Heart right ventricle (tissue), 16 donors: Measurements from ENCODE around the gene ABHD6. TPM values are rescaled to one million over a fixed set of nuclear protein-coding genes. Genes with fewer than 3 reads are reported as not detected.

Source experiments
- ATAC-seq, 8 donors: fragments of 200-7000 bp; cut with Tn5 transposase; one replicate each; pipeline ENCODE4 v1.9.1; 2020; ENCODE audit warnings: mild to moderate bottlenecking in 8 of 8, moderate library complexity in 8 of 8, moderate number of reproducible peaks in 1 of 8
- DNase-seq, 2 donors: peaks; one replicate each; pipeline ENCODE4 v3.0.0-alpha.2; 2020
- H3K27ac ChIP-seq, 10 donors: fragments of 200-600 bp; sonication (generic) in 2 of 10; one replicate each; pipeline versions ENCODE4 v1.5.0 to v1.8.0; 2020 to 2022; ENCODE audit warnings: mild to moderate bottlenecking in 3 of 10
- H3K27me3 ChIP-seq, 7 donors: fragments of 200-600 bp; one replicate each; pipeline ENCODE4 v1.8.0; 2021 to 2022; ENCODE audit warnings: mild to moderate bottlenecking in 2 of 7
- H3K36me3 ChIP-seq, 9 donors: fragments of 200-600 bp; sonication (generic) in 1 of 9; one replicate each; pipeline versions ENCODE4 v1.5.0 to v1.8.0; 2020 to 2022; ENCODE audit warnings: mild to moderate bottlenecking in 2 of 9
- H3K4me1 ChIP-seq, 9 donors: fragments of 200-600 bp; sonication (generic) in 1 of 9; one replicate each; pipeline versions ENCODE4 v1.5.0 to v1.8.0; 2020 to 2022; ENCODE audit warnings: mild to moderate bottlenecking in 4 of 9
- H3K4me3 ChIP-seq, 10 donors: fragments of 200-600 bp; sonication (generic) in 2 of 10; one replicate each; pipeline versions ENCODE4 v1.5.0 to v1.8.0; 2020 to 2022; ENCODE audit warnings: mild to moderate bottlenecking in 7 of 10, moderate library complexity in 2 of 10
- H3K9me3 ChIP-seq, 11 donors: fragments of 200-600 bp in 10 of 11; sonication (generic) in 2 of 11; one replicate each; pipeline versions ENCODE4 v1.5.0 to v1.8.0; 2013 to 2022; ENCODE audit warnings: mild to moderate bottlenecking in 2 of 11, control low read depth in 1 of 11, moderate library complexity in 1 of 11
- CTCF ChIP-seq, 9 donors: fragments of 200-600 bp; sonication (generic) in 2 of 9; IDR thresholded peaks; one replicate each; pipeline versions ENCODE4 v1.5.0 to v1.8.0; 2021 to 2022; ENCODE audit warnings: antibody characterized with exemption in 9 of 9, mild to moderate bottlenecking in 5 of 9, moderate library complexity in 1 of 9
- WGBS, 2 donors: extraction: QIAGEN DNeasy Blood & Tissue Kit; methylation state at CpG; one replicate each; pipeline ENCODE4 v1.1.7; 2013; ENCODE audit warnings: inconsistent platforms in 1 of 2; 5-methylcytosine and 5-hydroxymethylcytosine counted together
- intact Hi-C, 10 donors: fragments of 100-400 bp; cut with DNase I; formaldehyde crosslinking; loops; one replicate each; pipeline versions ENCODE4 v1.11.1 to v1.14.2; 2022
- polyA plus RNA-seq, 2 donors: library from polyadenylated mRNA; stranded (reverse); fragments of 200-250 nt; gene quantifications; one replicate each; pipeline ENCODE4 v1.2.3, GENCODE V29; 2013
- total RNA-seq, 10 donors: library from RNA; stranded (reverse); fragmentation: NEBNext Ultra II Directional in 3 of 10; extraction: Animal tissue kit (Norgen Biotek cat#: 25700) in 3 of 10; gene quantifications; one replicate each; pipeline versions ENCODE4 v1.2.1 to v1.2.4, GENCODE V29; 2021 to 2023
- donor health status: Arrhythmogenic right ventricular cardiomyopathy.
- donor health status: ischemic (EF 13 %, LVEDD 7.1; RV severe dilation, severe dysfunction).
- donor health status: healthy with polysubstance abuse.
- donor health status: DM: no; HTN: yes; CAD: no.
- donor health status: DM: no; HTN: no; CAD: no.
- donor health status: ischemic (EF 25% LVEDD 6.9; RV normal size, moderate dysfunction).
- donor health status: ischemic (EF 25% LVEDD 5.7; RV mildly dilated, moderate dysfunction).
- donor health status: healthy.
- donor health status: DM: yes; HTN: yes; CAD: no.
- donor health status: Ischemic cardiomyopathy.
- donor health status: ischemic (EF 35%, LVEDD 5.7; RV mildly dilated, moderate dysfunction).
- donor health status: nonischemic (EF 11% LVEDD 7.7; RV severe dilation, severe dysfunction).
- donor health status: DM: yes; HTN: yes; CAD: no.
- donor health status: PGD.
- donor health status: ischemic (EF 29% LVEDD 5.4; RV normal size, mild dysfunction).
- donor health status: nonischemic (EF 23%, LVEDD 6.1; RV moderate dilation, normal function).

The ABHD6 gene
- total and polyA plus RNA-seq, 12 donors, result 3.1 to 11.6 (median 6.3) TPM

DNA sequence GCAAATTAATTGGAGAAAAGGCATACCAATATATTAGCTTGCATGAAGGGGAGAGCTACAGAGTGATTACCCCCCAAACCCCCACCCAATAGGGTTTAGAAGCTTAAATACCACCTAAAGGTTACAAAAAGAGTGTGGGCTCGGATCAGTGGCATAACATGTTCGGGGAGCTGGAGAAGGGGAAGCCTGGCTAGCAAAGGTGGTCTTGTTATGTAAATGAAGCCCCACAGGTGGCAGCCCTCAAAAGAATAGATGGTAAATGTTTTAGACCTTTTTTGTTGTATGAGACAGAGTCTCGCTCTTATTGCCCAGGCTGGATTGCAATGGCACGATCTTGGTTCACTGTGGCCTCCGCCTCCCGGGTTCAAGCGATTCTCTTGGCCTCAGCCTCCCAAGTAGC lies 84.2 kb downstream of the ABHD6 start:
- Histone ChIP-seq H3K27me3 (no peaks in the 10 kb centered on the region), H3K9me3 (no peaks in the 10 kb centered on the region), H3K4me3 (no peak overlapping the region), H3K36me3 (peaks cover 0 to 39% (median 17%) of the 10 kb centered on the region in 9 donors), H3K27ac (no peak overlapping the region), H3K4me1 (peaks cover 0 to 34% (median 14%) of the 10 kb centered on the region in 9 donors)
- ATAC-seq, result no peak
- 90 to 95% methylated on average over 7 of the region's 7 CpGs for WGBS, 2 donors
- no peak for TF ChIP-seq CTCF (IDR thresholded peaks at IDR 0.05)
- intact Hi-C loops, result loop anchor here in 6 of 10 donors (2.0 to 10.0 kb wide), 8 partner anchors 91 to 213 kb away; partner anchors contain the start of gene ACOX2 (in 1 of the 6)
- no peak for DNase-seq

- WGBS, 2 donors, result 71 to 76% methylated on average over 1 of the region's 1 CpG
- Histone ChIP-seq H3K36me3 (peaks cover 0 to 29% (median 10%) of the 10 kb centered on the region in 9 donors), H3K4me3 (no peak overlapping the region), H3K27me3 (no peaks in the 10 kb centered on the region), H3K27ac (no peak overlapping the region), H3K9me3 (no peaks in the 10 kb centered on the region), H3K4me1 (peaks cover 0 to 34% (median 14%) of the 10 kb centered on the region in 9 donors)
- DNase-seq (no peak), ATAC-seq (no peak)
- intact Hi-C loops, result loop anchor here in 6 of 10 donors (5.0 to 10.0 kb wide), 7 partner anchors 90 to 212 kb away; partner anchors contain the start of gene ACOX2 (in 1 of the 6)
- TF ChIP-seq CTCF (IDR thresholded peaks at IDR 0.05), result no peak
These were observed 85.2 kb downstream of the ABHD6 start for GRCh38 chr3:58322793-58323192.

DNA sequence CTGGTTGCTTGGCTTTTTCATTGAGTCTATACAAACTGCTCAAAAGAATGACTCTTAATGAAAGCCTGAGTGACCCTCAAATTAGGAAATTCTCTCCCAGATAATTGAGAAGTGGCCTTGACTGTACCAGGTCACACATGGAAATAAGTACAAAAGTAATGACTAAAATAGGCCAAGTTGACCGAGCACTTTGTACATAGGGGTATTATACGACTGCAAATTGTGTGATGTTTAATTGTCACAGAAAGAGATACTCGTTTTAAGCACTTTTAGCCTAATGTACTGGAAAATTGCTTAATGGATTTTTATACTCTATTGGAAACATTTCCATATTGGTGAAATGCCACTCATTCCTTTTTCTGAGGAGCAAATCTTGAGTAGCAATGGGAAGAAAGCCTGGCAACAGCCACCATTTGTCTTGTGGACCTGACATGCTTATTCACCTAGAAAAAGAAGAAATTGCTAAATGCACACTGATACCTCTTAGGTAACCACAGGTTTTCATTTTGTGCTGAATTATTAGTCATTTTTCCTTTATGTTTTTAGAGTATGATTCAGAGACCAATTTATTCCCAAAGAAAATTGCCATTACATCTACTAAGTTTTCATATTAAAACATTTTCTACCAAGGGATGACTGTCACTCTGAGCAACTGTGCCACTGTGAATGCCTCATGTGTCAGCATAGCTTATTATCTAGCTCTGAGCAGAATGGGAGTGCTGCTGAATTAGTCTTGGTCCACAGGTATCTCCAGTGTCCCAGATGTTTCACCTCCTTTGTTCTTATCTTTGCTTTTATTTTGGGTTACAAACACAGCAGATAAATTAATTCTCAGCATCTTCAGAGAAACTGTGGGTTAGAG lies 86.2 kb downstream of the ABHD6 start:
- intact Hi-C loops, result loop anchor here in 6 of 10 donors (5.0 to 10.0 kb wide), 7 partner anchors 89 to 211 kb away; partner anchors contain the start of gene ACOX2 (in 1 of the 6)
- WGBS, 2 donors, result 90 to 94% methylated on average over 3 of the region's 3 CpGs
- Histone ChIP-seq H3K4me1 (peaks cover 0 to 30% (median 14%) of the 10 kb centered on the region in 9 donors), H3K4me3 (no peak overlapping the region), H3K9me3 (no peaks in the 10 kb centered on the region), H3K27me3 (no peaks in the 10 kb centered on the region), H3K27ac (peak overlapping the region in 1 of 10 donors; percentile 8), H3K36me3 (peaks cover 0 to 19% (median under 1%) of the 10 kb centered on the region in 9 donors)
- TF ChIP-seq CTCF (IDR thresholded peaks at IDR 0.05), result no peak
- DNase-seq, result no peak
- no peak for ATAC-seq
